GM18498 (cell line): ENCODE data around the gene C22orf31.

ENCODE experiments used
- ATAC-seq: cut with Tn5 transposase; IDR thresholded peaks from one replicate; pipeline ENCODE4 v1.9.1; 2021; ENCODE audit warnings: mild to moderate bottlenecking, moderate library complexity; ENCODE audit not compliant: unreplicated experiment

C22orf31 gene

GRCh38 chr22:29081517-29082236, 20.0 kb upstream of the C22orf31 start:
- no peak for ATAC-seq

GRCh38 chr22:29080106-29080975, 18.7 kb upstream of the C22orf31 start:
- ATAC-seq = no peak

DNA sequence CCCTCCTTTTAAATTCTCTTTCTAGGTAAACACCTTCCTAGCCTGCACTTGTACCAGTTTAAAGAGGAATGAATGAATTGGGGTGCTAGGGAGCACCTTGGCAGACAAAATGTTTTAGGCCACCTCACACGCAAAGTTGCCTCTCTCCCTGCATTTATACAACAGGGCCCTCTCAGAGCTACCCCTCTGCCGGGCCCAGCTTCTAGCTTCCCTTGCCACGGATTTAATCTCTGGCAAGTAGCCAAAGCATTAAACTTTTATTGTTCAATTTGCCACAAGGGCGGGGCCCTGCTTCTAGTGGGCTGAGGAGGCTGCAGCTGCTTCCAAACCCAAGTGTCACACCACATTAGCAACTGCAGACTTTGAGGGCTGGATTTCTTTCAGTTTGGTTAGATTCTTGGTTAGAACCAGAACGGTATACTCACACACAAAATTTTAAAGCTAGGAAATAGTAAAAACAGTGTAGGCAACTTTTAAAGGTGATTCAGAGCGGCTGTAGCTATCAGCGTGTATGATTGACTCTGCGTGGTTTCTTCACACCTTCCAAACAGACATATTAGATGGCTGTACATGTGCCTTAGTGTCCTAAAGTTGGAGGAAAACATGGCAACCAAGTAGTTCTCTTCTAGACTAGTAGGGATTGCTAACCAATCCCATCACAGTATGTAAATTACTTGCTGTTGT, 17.7 kb upstream of the C22orf31 start:
- no peak for ATAC-seq

- ATAC-seq = no peak
Observed at GRCh38 chr22:29078869-29079207, 17.2 kb upstream of the C22orf31 start.

- no peak for ATAC-seq
Observed at GRCh38 chr22:29078036-29078868, 16.6 kb upstream of the C22orf31 start.

- no peak for ATAC-seq
Observed at GRCh38 chr22:29074276-29074772, 12.7 kb upstream of the C22orf31 start.

DNA sequence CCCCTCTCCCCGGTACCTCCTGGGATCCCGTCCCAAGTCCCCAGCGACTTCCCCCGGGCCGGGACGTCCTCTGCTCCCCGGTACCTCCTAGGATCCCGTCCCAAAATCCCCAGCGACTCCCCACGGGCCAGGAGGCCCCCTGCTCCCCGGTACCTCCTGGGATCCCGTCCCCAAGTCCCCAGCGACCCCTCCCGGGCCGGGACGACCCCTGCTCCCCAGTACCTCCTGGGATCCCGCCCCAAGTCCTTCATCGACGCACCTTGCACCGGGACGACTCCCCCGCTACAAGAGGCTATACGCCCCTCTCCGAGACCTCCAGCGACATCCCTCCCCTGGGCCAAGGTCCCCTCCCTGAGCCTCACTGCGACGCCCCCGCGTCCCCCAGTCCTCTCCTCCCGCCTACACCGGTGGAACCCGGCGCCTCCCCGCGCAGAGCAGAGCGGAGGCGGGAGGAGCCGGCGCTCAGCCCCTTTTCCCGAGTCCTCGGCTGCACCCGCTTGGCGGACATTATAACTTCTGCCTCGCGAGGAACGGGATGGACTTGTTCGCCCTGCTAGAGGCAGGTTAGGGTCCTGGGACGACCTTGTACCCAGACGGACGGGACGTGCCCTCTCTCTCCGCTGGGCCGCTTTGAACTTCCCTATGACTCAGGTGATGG, 12.1 kb upstream of the C22orf31 start:
- no peak for ATAC-seq

DNA sequence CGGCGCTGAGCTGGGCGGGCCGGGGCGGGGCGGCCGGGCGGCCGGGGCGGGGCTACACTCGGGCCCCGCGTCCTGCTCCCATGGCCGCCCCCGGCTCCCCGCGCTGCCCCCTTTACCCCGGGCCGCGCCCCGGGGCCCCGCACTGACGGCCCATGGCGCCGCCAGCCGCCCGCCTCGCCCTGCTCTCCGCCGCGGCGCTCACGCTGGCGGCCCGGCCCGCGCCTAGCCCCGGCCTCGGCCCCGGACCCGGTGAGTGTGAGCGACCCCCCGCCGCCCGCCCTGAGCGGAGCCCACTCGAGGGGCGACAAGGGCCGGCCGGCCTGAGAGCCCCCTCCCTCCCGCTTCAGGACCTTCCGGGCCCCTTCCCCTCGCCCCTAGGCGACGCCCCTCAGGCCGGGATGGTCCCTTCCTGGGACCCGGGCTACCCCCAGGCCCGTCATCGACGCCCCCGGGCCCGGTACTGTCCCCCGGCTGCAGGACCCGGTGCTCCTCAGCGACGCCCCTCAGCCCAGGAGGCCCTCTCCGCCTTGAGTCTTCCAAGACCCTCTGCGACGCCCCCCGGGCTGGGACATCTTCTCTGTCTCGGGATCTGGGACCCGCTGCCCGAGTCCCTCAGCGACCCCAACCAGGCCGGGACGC, 11.5 kb upstream of the C22orf31 start, which contains the start of gene KREMEN1:
Gene KREMEN1 (plus strand): TSS at position 57 of the 639 bp plus-strand sequence. CDS start 96 bp downstream, at position 153.
- ATAC-seq = no peak

- peak; percentile 91 for ATAC-seq
Observed at GRCh38 chr22:29072193-29072978, 10.8 kb upstream of the C22orf31 start.

- ATAC-seq = no peak
Observed at GRCh38 chr22:29071261-29072045, 9.8 kb upstream of the C22orf31 start.

- no peak for ATAC-seq
Observed at GRCh38 chr22:29070490-29070889, 8.9 kb upstream of the C22orf31 start.

DNA sequence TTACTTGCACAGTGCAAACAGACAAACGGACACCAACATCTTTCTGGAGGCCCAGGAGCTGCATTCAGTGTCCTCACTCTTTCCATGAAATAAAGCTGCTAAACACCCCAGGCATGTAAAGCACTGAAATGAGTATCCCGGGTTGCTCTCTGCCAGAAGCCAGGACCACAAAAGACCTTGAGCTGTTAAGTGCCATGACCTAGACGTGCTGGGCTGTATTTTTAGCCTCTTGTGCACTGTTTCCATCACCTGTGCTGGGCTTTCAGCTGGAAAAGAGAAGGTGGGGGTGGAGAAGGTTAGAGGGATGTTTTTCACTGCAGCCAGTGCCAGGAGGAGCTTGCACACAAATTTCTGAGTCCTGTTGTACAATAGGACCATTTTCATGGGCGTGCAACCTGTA, 7.8 kb upstream of the C22orf31 start:
- no peak for ATAC-seq

- no peak for ATAC-seq
Observed at GRCh38 chr22:29065468-29066190, 4.0 kb upstream of the C22orf31 start.

DNA sequence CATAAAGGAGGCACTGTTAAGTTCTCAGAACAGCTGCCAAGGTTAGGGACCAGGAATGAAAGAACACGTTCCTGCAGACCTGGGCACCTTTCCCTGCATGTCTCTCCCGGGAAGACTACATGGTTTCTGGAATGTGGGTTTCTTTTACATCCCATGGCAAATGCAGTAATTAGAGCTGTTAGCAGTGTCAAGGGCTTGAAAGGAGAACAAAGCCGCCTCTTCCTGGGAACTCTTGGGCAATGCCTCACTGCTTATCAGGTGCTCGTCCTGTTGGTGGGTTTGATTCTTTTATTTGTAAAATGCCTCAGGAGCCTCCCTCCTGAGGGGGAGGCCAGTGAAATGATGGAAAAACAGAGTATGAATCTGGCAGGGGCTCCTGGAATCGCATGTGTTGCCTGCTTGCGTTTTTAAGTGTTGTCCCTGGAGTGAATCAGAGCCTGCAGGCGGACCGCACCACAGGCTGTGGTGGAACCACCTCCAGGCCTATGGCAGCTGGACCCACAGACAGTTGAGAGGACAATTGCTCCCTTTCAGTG, 723 bp upstream of the C22orf31 start:
- ATAC-seq = no peak

DNA sequence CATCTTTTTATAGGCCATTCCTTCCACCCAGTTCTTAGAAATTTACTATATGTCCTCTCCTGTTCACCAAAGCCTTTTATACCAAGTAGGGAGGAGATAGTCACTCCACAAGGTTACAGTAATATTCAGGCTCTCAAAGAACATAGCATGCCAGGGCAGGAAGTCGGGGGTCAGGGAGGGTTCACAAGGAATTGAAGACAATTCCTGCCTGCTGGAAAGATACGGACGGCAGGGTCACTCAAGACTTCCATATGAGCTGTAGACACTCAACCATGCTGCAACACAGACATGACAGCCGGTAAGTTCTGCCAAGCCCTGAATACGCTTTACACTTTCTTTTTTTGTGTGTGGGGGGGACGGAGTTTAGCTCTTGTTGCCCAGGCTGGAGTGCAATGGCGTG, 700 bp downstream of the C22orf31 start:
- ATAC-seq = no peak

DNA sequence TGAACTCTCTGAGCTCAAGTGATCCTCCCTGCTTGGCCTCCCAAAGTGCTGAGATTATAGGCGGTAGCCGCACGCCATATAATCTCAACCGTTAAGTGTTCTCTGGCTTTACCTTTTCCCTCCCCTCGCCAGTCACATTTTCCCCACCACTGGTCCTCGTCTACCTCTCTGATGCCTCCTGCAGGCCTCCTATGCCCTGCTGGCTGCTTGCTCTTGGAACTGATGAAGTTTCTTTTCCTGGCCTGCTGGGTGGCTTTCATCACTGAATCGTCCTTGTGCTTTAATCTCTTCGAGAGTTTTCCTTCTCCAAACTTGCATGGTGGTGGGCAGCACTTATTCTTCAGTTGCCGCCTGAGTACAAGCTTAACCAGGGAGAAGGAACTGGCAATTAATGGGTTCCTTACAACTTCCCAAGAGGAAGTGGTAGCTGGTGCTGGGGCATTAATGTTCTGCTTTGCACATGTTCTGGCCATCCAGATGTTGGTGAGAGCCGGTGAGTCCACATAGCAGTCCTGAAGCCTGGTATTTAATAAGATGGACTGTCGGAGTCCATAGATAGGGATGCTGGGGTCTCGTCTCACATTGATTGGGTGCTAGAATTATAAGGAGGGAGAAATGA, 1.3 kb downstream of the C22orf31 start:
- no peak for ATAC-seq

DNA sequence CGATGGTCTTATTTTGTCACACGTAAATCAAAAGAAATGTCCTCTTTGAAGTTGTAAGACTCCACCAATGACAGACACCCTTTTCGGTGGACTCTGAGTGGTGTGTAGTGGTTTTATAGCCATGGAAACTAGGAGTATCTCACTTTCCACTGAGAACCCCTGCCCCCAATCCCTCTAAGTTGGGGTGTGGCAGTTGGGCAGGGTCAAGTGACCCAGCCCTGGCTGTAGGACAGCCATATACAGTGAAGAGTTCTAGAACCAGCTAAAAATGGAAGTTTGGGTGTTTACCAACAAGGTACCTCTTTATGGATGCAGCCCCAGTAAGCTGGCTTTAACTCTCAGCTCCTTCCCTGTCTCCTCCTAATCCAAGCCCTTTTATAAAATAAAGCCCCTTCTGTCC, 5.2 kb downstream of the C22orf31 start:
- no peak for ATAC-seq
